Colonic mucosa (tissue), 4 donors: ENCODE results near the gene KHDC3L. TPM values are rescaled to one million over a fixed set of nuclear protein-coding genes. Genes with fewer than 3 reads are reported as not detected.

ENCODE experiments used
- DNase-seq: peaks from one replicate; pipeline ENCODE4 v3.0.0-alpha.2; 2020
- H3K27ac ChIP-seq: fragments of 200-600 bp; one replicate; pipeline ENCODE4 v1.8.0; 2021
- H3K27me3 ChIP-seq: fragments of 200-600 bp; one replicate; pipeline ENCODE4 v1.8.0; 2021
- H3K36me3 ChIP-seq: fragments of 200-600 bp; one replicate; pipeline ENCODE4 v1.8.0; 2021
- H3K4me1 ChIP-seq: fragments of 200-600 bp; one replicate; pipeline ENCODE4 v1.8.0; 2021; ENCODE audit warnings: mild to moderate bottlenecking
- H3K4me3 ChIP-seq: fragments of 200-600 bp; one replicate; pipeline ENCODE4 v1.8.0; 2021
- H3K9ac ChIP-seq, 2 donors: one replicate each; pipeline ENCODE4 v1.7.0; 2013; ENCODE audit warnings: control low read depth in 2 of 2, low read depth in 2 of 2, low read length in 2 of 2
- H3K9me3 ChIP-seq: fragments of 200-600 bp; one replicate; pipeline ENCODE4 v1.8.0; 2021
- CTCF ChIP-seq: fragments of 200-600 bp; IDR thresholded peaks from one replicate; pipeline ENCODE4 v1.8.0; 2022; ENCODE audit warnings: antibody characterized with exemption, mild to moderate bottlenecking
- intact Hi-C: fragments of 100-400 bp; cut with DNase I; formaldehyde crosslinking; loops from one replicate; pipeline ENCODE4 v1.14.1; 2022
- total RNA-seq, 2 donors: library from RNA; stranded (reverse); fragmentation: NEBNext Ultra II Directional in 1 of 2; extraction: Animal tissue kit (Norgen Biotek cat#: 25700) in 1 of 2; gene quantifications; one replicate each; pipeline ENCODE4 v1.2.1, GENCODE V29; 2021
- donor health status: healthy.
- donor health status: DM: no; HTN: no; CAD: no.
- donor health status: DM: no; HTN: no; CAD: no.

The KHDC3L gene
- total RNA-seq, 2 donors from 2014 or later: not detected

- Histone ChIP-seq H3K27ac (no peak overlapping the region), H3K36me3 (no peaks in the 10 kb centered on the region), H3K9ac (no peak overlapping the region), H3K27me3 (no peaks in the 10 kb centered on the region), H3K4me3 (no peak overlapping the region), H3K4me1 (no peaks in the 10 kb centered on the region), H3K9me3 (no peaks in the 10 kb centered on the region)
- no peak for DNase-seq
- intact Hi-C loops: loop anchor here (5.0 kb wide), 2 partner anchors 42 to 917 kb away; no protein-coding TSS in a partner anchor
- no peak for TF ChIP-seq CTCF
These were observed 33.3 kb upstream of the KHDC3L start for GRCh38 chr6:73329201-73329600.

GRCh38 chr6:73339340-73339739 is 23.1 kb upstream of the KHDC3L start:
- H3K36me3 ChIP-seq: no peaks in the 10 kb centered on the region
- intact Hi-C loops: no loop called here

GRCh38 chr6:73340048-73340447 is 22.4 kb upstream of the KHDC3L start:
- no peak for DNase-seq
- H3K27ac ChIP-seq: no peak overlapping the region
- intact Hi-C loops: no loop called here

More at GRCh38 chr6:73339340-73339739, 23.1 kb upstream of the KHDC3L start:
- Histone ChIP-seq H3K27ac (no peak overlapping the region), H3K4me1 (no peaks in the 10 kb centered on the region), H3K27me3 (no peaks in the 10 kb centered on the region), H3K4me3 (no peak overlapping the region), H3K9ac (no peak overlapping the region), H3K9me3 (no peaks in the 10 kb centered on the region)
- DNase-seq: no peak
- no peak for TF ChIP-seq CTCF

GRCh38 chr6:73341335-73341734 is 21.1 kb upstream of the KHDC3L start:
- no peak overlapping the region for H3K9ac ChIP-seq
- no peaks in the 10 kb centered on the region for H3K36me3 ChIP-seq
- H3K4me3 ChIP-seq: no peak overlapping the region
- no peak for TF ChIP-seq CTCF
- intact Hi-C loops: no loop called here
- DNase-seq: no peak
- no peak overlapping the region for H3K27ac ChIP-seq
- H3K4me1 ChIP-seq: no peaks in the 10 kb centered on the region
- H3K27me3 ChIP-seq: no peaks in the 10 kb centered on the region
- no peaks in the 10 kb centered on the region for H3K9me3 ChIP-seq

More at GRCh38 chr6:73340048-73340447, 22.4 kb upstream of the KHDC3L start:
- no peaks in the 10 kb centered on the region for H3K4me1 ChIP-seq
- no peak overlapping the region for H3K4me3 ChIP-seq
- TF ChIP-seq CTCF: no peak
- no peak overlapping the region for H3K9ac ChIP-seq
- H3K36me3 ChIP-seq: no peaks in the 10 kb centered on the region
- H3K27me3 ChIP-seq: no peaks in the 10 kb centered on the region
- H3K9me3 ChIP-seq: no peaks in the 10 kb centered on the region

GRCh38 chr6:73342174-73342573 is 20.3 kb upstream of the KHDC3L start:
- Histone ChIP-seq H3K4me1 (no peaks in the 10 kb centered on the region), H3K9ac (no peak overlapping the region), H3K4me3 (no peak overlapping the region), H3K9me3 (no peaks in the 10 kb centered on the region), H3K27me3 (no peaks in the 10 kb centered on the region), H3K36me3 (no peaks in the 10 kb centered on the region), H3K27ac (no peak overlapping the region)
- intact Hi-C loops: no loop called here
- no peak for DNase-seq
- no peak for TF ChIP-seq CTCF
